ENCODE measurements around the gene VGLL4. TPM values are rescaled to one million over a fixed set of nuclear protein-coding genes. Genes with fewer than 3 reads are reported as not detected.

The VGLL4 gene
- total RNA-seq, 1 experiment from 2014 or later, result 46.1 TPM

- Mint-ChIP-seq H3K9me3 (ENCODE audit: unreplicated experiment) (no peaks in the 10 kb centered on the region), H3K27me3 (ENCODE audit: insufficient read depth, unreplicated experiment) (no peaks in the 10 kb centered on the region), H3K4me3 (ENCODE audit: unreplicated experiment) (no peak overlapping the region), H3K4me1 (ENCODE audit: low read depth, unreplicated experiment) (no peaks in the 10 kb centered on the region), H3K27ac (ENCODE audit: unreplicated experiment) (no peak overlapping the region), H3K36me3 (ENCODE audit: insufficient read depth, unreplicated experiment) (peaks cover 16% of the 10 kb centered on the region)
- ChIA-PET POLR2A (no interaction called here), CTCF (no interaction called here)
- Histone ChIP-seq H3K9me3 (no peaks in the 10 kb centered on the region), H3K27me3 (replicated peaks; ENCODE audit: control insufficient read depth, insufficient read depth, low read length) (no peaks in the 10 kb centered on the region), H3K4me1 (no peaks in the 10 kb centered on the region), H3K4me3 (ENCODE audit: low read depth, low read length) (no peak overlapping the region), H3K36me3 (ENCODE audit: control insufficient read depth, insufficient read depth, low read length) (no peaks in the 10 kb centered on the region)
- BruUV-seq (replicated peaks), result no TSS peak
- no peak for DNase-seq
- intact Hi-C loops (cut with micrococcal nuclease; ENCODE audit: unreplicated experiment), result no loop called here
- TF ChIP-seq CTCF (IDR thresholded peaks at IDR 0.05; ENCODE audit: insufficient read depth in 1 of 2, low read depth in 1 of 2, low read length in 1 of 2, severe bottlenecking in 1 of 2, unreplicated experiment in 1 of 2), result no peak
Measured at GRCh38 chr3:11583638-11584046, 60.1 kb downstream of the VGLL4 start.

GRCh38 chr3:11583235-11583634 lies 60.5 kb downstream of the VGLL4 start:
- CTCF ChIA-PET, result no interaction called here
- Mint-ChIP-seq H3K27ac (ENCODE audit: unreplicated experiment) (no peak overlapping the region), H3K9me3 (ENCODE audit: unreplicated experiment) (no peaks in the 10 kb centered on the region), H3K36me3 (ENCODE audit: insufficient read depth, unreplicated experiment) (peaks cover 16% of the 10 kb centered on the region), H3K4me1 (ENCODE audit: low read depth, unreplicated experiment) (no peaks in the 10 kb centered on the region), H3K27me3 (ENCODE audit: insufficient read depth, unreplicated experiment) (no peaks in the 10 kb centered on the region), H3K4me3 (ENCODE audit: unreplicated experiment) (no peak overlapping the region)
- Histone ChIP-seq H3K27me3 (replicated peaks; ENCODE audit: control insufficient read depth, insufficient read depth, low read length) (no peaks in the 10 kb centered on the region), H3K36me3 (ENCODE audit: control insufficient read depth, insufficient read depth, low read length) (no peaks in the 10 kb centered on the region), H3K4me3 (ENCODE audit: low read depth, low read length) (no peak overlapping the region), H3K9me3 (no peaks in the 10 kb centered on the region), H3K4me1 (no peaks in the 10 kb centered on the region)
- no peak for DNase-seq
- no TSS peak for BruUV-seq (replicated peaks)
- intact Hi-C loops (cut with micrococcal nuclease; ENCODE audit: unreplicated experiment), result no loop called here
- POLR2A ChIA-PET, result no interaction called here
- TF ChIP-seq CTCF (IDR thresholded peaks at IDR 0.05; ENCODE audit: insufficient read depth in 1 of 2, low read depth in 1 of 2, low read length in 1 of 2, severe bottlenecking in 1 of 2, unreplicated experiment in 1 of 2), result no peak

GRCh38 chr3:11582191-11582968 lies 61.3 kb downstream of the VGLL4 start:
- H3K27ac Mint-ChIP-seq (ENCODE audit: unreplicated experiment), result no peak overlapping the region
- no peaks in the 10 kb centered on the region for H3K4me1 Mint-ChIP-seq (ENCODE audit: low read depth, unreplicated experiment)
- H3K4me3 Mint-ChIP-seq (ENCODE audit: unreplicated experiment), result no peak overlapping the region
- H3K36me3 Mint-ChIP-seq (ENCODE audit: insufficient read depth, unreplicated experiment), result peaks cover 16% of the 10 kb centered on the region
- Histone ChIP-seq H3K4me1 (no peaks in the 10 kb centered on the region), H3K36me3 (ENCODE audit: control insufficient read depth, insufficient read depth, low read length) (no peaks in the 10 kb centered on the region), H3K27me3 (replicated peaks; ENCODE audit: control insufficient read depth, insufficient read depth, low read length) (no peaks in the 10 kb centered on the region), H3K4me3 (ENCODE audit: low read depth, low read length) (no peak overlapping the region), H3K9me3 (no peaks in the 10 kb centered on the region)
- ChIA-PET POLR2A (no interaction called here), CTCF (no interaction called here)
- intact Hi-C loops (cut with micrococcal nuclease; ENCODE audit: unreplicated experiment), result no loop called here
- no peak for TF ChIP-seq CTCF (IDR thresholded peaks at IDR 0.05; ENCODE audit: insufficient read depth in 1 of 2, low read depth in 1 of 2, low read length in 1 of 2, severe bottlenecking in 1 of 2, unreplicated experiment in 1 of 2)
- H3K27me3 Mint-ChIP-seq (ENCODE audit: insufficient read depth, unreplicated experiment), result no peaks in the 10 kb centered on the region
- BruUV-seq (replicated peaks), result no TSS peak
- no peaks in the 10 kb centered on the region for H3K9me3 Mint-ChIP-seq (ENCODE audit: unreplicated experiment)
- DNase-seq, result no peak

Data from Caco-2 (cell line).